ENCODE data around the gene HPS1. TPM values are rescaled to one million over a fixed set of nuclear protein-coding genes. Genes with fewer than 3 reads are reported as not detected.

HPS1 gene
- total RNA-seq, 1 experiment from 2014 or later, result 47.4 TPM

DNA sequence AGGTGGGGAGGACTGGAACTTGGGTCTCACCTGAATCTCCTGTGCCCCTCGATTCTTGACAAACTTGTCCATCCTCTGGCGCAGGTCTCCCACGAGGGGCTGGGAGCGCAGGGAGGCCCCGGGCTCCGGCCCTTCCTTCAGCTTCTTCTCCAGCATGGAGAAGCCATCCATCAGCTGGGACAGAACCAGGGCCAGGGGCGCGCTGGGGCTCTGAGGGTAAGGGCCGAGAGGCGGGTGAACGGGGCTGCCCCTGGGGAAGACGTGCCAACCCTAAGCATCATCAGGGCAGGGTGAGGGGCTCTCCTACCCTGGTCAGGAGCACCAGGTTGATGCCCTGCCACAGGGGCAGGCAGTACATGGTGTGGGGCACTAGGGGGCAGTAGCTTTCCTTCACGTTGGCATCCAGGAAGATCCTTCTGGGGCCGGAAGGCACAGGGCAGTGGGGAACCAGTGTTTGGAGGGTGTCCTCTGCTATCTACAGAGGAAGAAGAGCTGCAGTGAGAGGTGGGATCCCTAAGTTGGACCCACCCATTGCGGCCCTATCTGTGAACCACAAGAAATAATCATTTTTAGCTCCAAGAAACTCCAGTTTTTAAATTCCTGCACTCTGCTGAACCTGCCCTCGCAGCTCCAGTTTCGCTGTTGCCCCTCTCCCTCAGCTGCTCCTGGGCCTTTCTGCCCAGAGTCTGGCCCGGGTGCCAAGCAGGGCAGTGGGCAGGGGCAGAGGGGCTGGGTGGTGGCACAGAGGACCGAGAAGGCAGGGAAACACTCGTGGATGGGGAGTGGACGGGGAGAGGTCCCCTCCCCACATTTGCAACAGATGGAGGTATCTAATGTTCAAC, 21.0 kb downstream of the HPS1 start:
- no peak overlapping the region for H3K27ac Mint-ChIP-seq
- DNase-seq, result peak; percentile 83
- no peak overlapping the region for H3K14ac ChIP-seq (ENCODE audit: insufficient read depth, low read length)
- H3K4me1 ChIP-seq (ENCODE audit: insufficient read depth, low read length), result no peaks in the 10 kb centered on the region
- no peaks in the 10 kb centered on the region for H3K9me3 ChIP-seq (ENCODE audit: control insufficient read depth, low read depth, low read length)
- H3K56ac ChIP-seq (ENCODE audit: insufficient read length, low read depth, low read length), result no peak overlapping the region
- no peak overlapping the region for H4K5ac ChIP-seq (ENCODE audit: insufficient read length, low read depth, low read length)
- H3K79me2 ChIP-seq (ENCODE audit: insufficient read depth, low read length), result no peaks in the 10 kb centered on the region
- no peak overlapping the region for H2BK5ac ChIP-seq (ENCODE audit: insufficient read length, low read length)
- no peak overlapping the region for H3K27ac ChIP-seq (ENCODE audit: insufficient read length, low read depth, low read length)
- H3K9me3 Mint-ChIP-seq, result peaks cover 2 to 5% of the 10 kb centered on the region in 2 experiments; a peak in 2 of 5 replicates
- H3K9ac ChIP-seq (ENCODE audit: extremely low read depth, insufficient read length, low read length), result no peak overlapping the region
- no peaks in the 10 kb centered on the region for H3K23me2 ChIP-seq (ENCODE audit: insufficient read length, low read depth, low read length, poor library complexity, severe bottlenecking)
- H4K8ac ChIP-seq (replicated peaks; ENCODE audit: insufficient read length, low read depth, low read length), result no peak overlapping the region
- WGBS (ENCODE audit: extremely low coverage, insufficient read length, low lambda C conversion rate), result no CpG with 5 or more reads among the region's 21 CpGs
- no peak overlapping the region for H3K4me3 Mint-ChIP-seq
- no peaks in the 10 kb centered on the region for H4K20me1 ChIP-seq (ENCODE audit: control insufficient read depth, insufficient read depth, insufficient read length)
- H3K4me1 Mint-ChIP-seq, result peaks cover 2% of the 10 kb centered on the region in 2 experiments; a peak in 2 of 4 replicates
- H3K27me3 ChIP-seq (ENCODE audit: insufficient read depth, low read length), result no peaks in the 10 kb centered on the region
- no peak overlapping the region for H2BK15ac ChIP-seq (ENCODE audit: low read depth, low read length)
- no peak overlapping the region for H2BK12ac ChIP-seq (ENCODE audit: insufficient read length, low read depth, low read length)
- no peaks in the 10 kb centered on the region for H3K27me3 Mint-ChIP-seq (ENCODE audit: low read depth)
- no peaks in the 10 kb centered on the region for H3K79me1 ChIP-seq (ENCODE audit: insufficient read depth, low read depth, low read length, poor library complexity, severe bottlenecking)
- H3K36me3 Mint-ChIP-seq (ENCODE audit: insufficient read depth in 1 of 3, low read depth in 3 of 3), result peaks cover 8 to 20% (median 16%) of the 10 kb centered on the region in 3 experiments
- no peak overlapping the region for H3T11ph ChIP-seq (ENCODE audit: low read length)
- TF ChIP-seq, protein P1, sequence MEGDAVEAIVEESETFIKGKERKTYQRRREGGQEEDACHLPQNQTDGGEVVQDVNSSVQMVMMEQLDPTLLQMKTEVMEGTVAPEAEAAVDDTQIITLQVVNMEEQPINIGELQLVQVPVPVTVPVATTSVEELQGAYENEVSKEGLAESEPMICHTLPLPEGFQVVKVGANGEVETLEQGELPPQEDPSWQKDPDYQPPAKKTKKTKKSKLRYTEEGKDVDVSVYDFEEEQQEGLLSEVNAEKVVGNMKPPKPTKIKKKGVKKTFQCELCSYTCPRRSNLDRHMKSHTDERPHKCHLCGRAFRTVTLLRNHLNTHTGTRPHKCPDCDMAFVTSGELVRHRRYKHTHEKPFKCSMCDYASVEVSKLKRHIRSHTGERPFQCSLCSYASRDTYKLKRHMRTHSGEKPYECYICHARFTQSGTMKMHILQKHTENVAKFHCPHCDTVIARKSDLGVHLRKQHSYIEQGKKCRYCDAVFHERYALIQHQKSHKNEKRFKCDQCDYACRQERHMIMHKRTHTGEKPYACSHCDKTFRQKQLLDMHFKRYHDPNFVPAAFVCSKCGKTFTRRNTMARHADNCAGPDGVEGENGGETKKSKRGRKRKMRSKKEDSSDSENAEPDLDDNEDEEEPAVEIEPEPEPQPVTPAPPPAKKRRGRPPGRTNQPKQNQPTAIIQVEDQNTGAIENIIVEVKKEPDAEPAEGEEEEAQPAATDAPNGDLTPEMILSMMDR (conservative IDR thresholded peaks at IDR 0.05), result peak; percentile 89
- H3K4me2 ChIP-seq (ENCODE audit: insufficient read depth, insufficient read length, low read length), result no peak overlapping the region
- no peak overlapping the region for H2BK20ac ChIP-seq (ENCODE audit: low read depth, low read length, poor library complexity, severe bottlenecking)
- H3K18ac ChIP-seq (ENCODE audit: insufficient read length, low read depth, low read length), result no peak overlapping the region
- no peak overlapping the region for H2AFZ ChIP-seq (ENCODE audit: low read length)
- H3K23ac ChIP-seq (ENCODE audit: insufficient read length, low read depth, low read length), result no peak overlapping the region
- H4K91ac ChIP-seq (ENCODE audit: insufficient read length, low read depth, low read length), result no peak overlapping the region
- H3K4ac ChIP-seq (ENCODE audit: low read depth, low read length), result no peak overlapping the region
- no peak overlapping the region for H2AK5ac ChIP-seq (ENCODE audit: insufficient read length, low read length)
- no peak overlapping the region for H2BK120ac ChIP-seq (ENCODE audit: low read depth, low read length, poor library complexity, severe bottlenecking)
